HG03439 (cell line): ENCODE measurements around the gene LIMK1.

Source experiments
- ATAC-seq: cut with Tn5 transposase; IDR thresholded peaks from one replicate; pipeline ENCODE4 v1.9.1; 2021; ENCODE audit warnings: mild to moderate bottlenecking, moderate library complexity; ENCODE audit not compliant: unreplicated experiment

Gene LIMK1

DNA sequence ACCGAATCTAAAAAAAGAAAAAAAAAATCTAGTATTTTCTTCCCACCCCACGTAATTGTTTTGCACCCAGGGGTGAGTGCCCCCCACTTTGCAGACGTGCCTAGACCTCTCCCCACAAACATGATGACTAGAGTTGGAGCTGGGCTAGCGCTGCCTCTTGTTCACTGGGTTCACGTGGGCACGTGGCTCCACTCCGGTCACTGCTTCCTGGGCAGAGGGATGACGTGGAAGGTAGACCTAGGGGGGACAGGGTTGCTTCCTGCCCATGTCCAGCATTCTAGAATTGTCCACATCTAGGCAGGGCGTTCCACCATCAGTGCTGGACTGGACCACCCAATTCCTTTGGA lies 861 bp upstream of the LIMK1 start:
- ATAC-seq: no peak

DNA sequence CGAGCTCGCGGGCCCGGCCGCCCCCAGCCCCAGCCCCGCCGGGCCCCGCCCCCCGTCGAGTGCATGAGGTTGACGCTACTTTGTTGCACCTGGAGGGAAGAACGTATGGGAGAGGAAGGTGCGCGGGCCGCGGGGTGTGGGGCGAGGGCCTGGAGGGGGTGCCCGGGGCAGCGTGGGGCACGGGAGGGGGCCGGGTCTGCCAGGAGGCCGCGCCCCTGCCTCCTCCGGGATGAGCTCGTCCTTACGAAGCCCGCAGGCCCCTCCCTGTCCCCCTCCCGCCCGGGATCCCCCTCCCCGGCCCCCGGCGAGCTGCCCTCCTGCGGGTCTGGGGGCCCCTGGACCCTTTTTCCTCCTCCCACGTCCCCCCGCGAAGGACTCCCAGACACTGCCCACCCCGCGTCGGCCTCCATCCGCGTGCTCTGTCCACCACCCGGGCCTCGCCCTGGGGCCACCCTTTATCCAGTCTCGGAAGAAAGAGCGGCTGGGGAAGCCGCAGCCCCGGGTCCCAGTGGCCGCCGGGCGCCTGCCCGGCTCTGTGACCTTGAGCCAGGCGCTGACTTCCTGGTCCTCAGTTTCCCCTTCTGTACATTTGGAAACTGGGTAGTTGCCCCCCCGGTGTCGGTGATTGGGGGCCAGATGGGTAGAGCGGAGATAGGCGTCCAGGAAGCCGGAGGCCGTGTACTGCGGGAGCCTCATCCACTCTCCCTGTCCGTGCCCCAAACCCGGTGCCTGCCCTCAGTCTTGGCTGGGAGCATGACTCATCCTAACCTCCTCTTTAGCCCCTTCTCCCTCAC lies 521 bp downstream of the LIMK1 start:
- ATAC-seq: peak; percentile 33

DNA sequence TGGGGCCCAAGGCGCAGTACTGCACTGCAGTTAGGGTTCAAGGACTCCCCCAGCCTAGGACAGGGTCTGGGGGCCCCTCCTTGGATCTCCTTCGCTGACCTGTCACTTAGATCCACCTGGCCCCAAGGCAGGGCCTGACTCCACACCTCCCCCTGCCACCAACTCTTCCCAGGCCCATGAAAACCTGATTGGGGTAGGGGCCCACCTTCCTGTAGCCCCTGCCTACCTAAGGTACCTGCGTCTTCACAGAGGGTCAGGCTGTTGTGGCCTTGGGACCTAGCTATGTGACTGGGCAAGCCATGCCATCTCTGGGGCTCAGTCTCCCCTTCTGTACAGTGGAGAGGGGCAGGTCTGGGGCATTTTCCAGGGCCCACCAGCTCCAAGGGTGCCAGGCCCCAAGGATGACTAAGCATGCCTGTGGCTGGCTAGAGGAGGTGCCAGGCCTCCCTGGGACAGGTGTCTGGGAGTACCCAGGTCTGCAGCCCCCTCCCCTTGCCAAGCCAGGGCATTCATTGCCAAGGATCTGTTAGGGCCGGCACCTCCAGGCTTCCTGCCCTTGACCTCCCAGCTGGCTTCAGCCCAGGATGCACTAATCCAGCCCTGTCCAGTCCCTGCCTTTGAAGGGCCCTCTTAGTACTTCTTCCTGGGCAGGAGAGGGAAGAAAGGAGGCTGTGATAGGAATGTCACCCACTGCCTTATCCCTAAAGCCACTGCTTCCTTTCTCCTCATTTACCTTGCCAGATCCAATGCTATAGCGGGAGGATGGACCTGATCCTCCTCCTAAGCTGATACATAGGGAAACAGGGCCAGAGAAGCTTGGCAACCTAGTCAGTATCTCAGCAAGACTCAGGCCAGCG lies 1.3 kb downstream of the LIMK1 start:
- no peak for ATAC-seq

DNA sequence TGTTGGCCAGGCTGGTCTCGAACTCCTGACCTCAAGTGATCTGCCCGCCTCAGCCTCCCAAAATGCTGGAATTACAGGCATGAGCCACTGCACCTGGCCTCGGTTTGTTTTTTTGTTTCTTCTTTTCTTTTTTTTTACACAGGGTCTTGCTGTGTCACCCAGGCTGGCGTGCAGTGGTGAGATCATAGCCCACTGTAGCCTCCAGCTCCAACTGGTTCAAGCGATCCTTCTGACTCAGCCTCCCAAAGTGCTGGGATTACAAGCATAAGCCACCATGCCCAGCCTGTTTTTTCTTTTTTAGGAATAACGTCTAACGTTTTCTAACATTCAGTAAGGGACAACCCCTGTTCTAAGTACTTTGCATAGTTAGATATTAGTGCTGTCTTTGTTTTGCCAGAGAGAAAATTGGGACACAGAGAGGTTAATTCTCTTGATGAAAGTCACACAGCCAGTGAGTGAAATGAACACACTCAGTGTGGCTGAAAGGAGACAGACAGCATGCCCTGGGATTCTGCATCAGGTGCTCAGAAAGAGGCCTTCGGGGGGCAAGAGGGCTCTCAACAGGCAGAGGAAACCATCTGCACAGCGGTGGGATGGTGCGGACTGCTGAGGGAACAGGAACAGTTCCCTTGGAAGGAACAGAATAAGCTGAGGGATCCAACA lies 4.3 kb downstream of the LIMK1 start:
- ATAC-seq: no peak

DNA sequence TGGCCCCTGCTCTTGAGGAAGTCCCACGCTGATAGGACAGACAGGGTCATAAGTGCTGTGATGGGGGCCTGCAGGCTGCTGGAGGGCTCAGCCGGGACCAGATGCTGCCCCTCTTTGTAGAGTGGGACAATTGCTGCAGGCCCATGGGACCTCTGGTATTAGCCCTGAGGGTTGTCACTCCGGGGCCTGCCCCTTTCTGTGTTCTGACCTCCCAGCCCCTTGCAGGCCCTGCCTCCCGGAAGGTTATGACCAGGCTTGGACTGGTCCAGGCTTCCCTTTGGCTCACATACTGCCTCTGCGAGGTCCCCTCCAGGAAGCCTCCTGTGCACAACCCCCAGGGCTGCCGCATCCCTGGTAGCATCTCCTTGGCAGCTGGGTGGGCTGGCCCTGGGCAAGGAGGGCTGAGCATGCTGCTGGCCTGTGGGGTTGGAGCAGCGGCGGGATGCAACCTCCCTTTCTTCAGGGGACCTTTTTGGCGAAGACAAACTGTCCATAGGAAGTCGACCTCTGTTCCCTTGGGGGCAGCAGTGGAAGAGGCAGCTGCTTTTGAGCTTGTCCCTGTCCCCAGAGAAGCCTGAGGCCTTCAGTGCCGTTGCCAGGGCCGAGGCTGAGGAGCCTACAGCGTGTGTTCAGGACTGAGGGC lies 8.8 kb downstream of the LIMK1 start:
- no peak for ATAC-seq

DNA sequence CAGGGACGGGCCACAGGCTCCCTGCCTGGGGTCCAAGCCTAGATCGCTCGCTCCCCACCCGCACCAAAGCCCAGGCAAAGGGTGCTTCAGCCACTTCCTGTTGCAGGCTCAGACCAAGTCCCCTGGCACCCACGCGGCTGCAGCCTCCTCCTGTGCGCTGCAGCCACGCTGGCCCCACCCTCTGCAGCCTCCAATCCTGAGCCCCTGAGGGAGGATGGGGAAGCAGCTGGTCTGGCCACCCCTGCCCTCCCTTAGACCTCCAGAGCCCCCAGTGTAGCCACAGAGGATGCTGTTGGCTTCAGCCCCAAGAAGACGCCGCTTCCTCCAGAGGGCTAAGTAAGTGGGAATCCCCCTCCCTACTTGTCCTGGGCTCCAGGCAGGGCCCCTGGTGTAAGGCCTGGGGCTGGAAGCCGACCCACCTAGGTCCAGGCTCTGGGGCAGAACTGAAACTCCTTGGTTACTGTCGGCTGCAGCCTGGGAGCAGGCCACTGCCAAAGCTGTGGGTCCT lies 9.4 kb downstream of the LIMK1 start:
- ATAC-seq: peak; percentile 52

DNA sequence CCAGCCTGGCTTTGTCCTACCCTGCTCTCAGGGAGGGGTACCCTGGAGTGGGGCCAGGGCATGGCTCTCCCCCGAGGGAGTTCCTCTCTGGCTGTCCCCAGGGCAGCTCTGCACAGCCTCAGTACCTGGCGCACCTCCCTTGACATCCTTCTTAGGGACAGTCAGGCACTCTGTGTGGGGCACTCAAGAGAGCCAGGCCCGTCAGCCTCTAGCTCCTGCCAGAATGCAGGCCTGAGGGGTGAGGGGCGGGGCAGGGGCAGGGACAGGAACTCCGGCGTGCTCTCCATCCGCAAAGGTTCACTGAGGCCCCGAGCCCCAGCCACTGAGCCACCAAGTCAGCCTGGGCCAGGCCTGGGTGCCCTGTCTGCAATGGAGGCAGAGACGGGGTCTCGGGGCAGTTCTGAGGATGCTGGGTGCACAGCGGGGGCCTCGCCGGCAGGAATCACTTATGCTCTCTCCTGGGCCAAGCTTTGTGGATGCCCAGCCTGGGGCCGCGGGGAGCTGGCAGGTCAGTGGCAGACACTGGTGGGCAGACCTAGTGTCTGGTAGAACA lies 10.1 kb downstream of the LIMK1 start:
- ATAC-seq: peak; percentile 6

DNA sequence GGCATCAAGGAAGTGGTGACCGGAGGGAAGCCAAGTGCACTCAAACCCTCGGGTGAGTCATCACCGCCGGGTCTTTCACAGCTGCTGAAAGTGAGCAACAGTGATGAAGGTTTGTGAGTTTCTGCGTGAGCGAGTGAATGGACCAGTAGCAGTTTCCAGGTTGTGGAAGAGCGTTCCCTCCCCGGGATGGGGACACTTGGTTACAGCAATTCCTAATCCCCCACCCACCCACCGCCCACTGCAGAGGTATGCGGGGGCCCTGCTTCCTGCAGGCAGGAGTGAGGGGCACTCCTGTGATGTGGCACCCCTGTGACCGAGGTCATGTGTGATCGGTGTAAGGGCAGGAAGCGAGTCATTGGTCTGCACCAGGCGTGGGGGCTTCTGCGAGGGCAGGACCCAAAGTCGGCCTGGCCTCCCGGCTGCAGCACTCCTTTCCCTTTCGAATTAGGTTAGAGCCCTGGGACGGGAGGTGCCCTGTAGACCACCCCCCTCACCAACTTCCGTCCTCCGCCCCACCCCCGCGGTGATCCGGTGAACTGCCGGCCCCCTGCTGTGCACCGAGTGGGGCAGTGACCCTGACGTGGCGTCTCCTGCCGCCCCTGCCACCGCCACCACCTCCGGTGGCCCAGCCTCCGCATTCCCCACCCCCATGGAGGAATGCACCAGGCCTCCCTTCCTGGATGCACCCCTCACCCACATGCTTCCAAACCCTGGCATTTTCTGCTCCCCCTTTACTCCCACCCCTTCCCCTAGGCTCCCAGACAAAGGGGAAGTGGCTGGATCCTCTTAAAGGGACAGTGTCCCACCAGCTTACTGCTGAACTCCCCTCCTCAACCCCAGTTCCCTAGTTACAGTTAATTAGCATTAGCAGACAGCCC lies 10.9 kb downstream of the LIMK1 start:
- peak; percentile 52 for ATAC-seq

DNA sequence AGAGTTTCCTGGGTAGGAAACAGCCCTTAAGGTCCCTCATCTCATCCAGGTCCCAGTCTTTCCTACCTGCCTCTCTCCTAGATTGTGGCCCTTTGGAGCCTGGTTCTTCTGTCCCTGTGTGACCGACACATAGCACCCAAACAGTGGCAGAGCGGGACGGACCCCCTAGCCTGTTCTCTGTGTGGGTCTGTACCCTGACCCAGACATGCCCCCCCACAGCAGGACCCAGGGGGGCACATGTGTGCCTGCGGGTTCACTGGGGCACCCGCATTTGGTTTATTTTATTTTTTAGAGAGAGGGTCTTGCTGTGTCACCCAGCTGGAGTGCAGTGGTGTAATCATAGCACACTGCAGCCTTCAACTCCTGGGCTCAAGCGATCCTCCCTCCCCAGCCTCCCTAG lies 11.5 kb downstream of the LIMK1 start:
- ATAC-seq: no peak

DNA sequence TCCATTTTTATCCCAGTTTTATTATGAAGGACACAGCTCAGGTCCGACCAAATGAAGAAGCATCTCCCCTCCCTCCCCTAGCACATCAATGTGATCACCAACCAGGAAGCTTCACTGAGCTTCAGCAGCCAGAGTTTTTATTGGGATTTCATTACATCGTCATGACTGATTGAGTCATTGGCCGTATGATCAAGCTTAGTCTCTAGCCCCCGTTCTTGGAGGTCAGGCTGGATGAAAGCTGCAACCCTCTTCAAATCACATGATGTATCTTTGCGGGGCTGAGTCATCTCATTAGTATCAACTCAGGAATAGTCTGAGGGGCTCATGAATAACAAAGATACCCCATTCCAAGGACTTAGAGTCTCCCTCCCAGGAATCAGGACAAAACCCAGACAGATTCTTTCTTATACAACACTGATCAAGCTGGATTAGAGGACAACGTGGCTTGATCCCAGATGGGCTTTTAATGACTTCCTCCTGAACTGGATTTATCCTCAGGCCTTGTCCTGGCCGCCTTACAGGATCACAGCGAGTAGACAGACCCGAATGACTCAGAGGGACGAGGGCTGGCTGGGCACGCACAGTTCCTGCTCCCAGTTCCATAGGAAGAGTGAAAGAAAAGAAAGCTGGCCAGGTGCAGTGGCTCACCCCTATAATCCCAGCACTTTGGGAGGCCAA lies 14.5 kb downstream of the LIMK1 start:
- no peak for ATAC-seq

DNA sequence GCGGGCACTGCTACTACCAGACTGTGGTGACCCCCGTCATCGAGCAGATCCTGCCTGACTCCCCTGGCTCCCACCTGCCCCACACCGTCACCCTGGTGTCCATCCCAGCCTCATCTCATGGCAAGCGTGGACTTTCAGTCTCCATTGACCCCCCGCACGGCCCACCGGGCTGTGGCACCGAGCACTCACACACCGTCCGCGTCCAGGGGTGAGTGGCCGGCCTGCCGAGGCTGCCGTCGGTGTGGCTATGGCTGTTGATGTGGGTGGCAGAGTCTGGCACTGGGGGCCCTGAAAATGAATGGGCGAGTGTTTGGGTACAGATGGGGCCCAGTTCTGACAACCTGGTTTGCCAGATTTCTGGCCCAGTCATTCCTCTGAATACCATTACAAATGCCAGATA lies 15.4 kb downstream of the LIMK1 start:
- no peak for ATAC-seq

DNA sequence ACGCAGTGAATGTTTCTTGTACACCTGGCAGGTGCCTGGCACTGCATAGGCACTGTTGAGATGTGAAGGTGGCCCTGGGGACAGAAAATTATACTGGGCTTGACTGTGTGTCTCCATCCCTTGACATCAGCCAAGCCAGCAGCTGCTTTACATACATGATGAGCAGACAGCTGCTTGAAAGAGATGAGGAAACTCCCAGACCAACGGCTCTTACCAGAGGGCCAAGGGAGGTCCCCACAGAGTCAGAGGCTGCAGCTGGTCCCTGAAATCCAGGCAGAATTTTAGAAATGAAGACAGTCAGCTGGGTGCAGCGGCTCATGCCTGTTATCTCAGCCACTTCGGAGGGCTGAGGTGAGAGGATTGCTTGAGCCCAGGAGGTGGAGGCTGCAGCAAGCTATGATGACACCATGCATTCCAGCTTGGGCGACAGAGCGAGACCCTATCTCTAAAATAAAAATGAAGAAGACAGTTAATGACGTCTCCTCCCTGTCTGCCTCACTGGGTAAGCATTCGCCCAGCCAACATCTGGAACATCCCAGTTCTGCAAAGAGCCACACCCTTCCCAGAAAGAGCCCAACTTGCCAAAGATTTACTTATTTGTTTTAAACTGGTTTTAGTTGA lies 17.6 kb downstream of the LIMK1 start:
- ATAC-seq: peak; percentile 75

DNA sequence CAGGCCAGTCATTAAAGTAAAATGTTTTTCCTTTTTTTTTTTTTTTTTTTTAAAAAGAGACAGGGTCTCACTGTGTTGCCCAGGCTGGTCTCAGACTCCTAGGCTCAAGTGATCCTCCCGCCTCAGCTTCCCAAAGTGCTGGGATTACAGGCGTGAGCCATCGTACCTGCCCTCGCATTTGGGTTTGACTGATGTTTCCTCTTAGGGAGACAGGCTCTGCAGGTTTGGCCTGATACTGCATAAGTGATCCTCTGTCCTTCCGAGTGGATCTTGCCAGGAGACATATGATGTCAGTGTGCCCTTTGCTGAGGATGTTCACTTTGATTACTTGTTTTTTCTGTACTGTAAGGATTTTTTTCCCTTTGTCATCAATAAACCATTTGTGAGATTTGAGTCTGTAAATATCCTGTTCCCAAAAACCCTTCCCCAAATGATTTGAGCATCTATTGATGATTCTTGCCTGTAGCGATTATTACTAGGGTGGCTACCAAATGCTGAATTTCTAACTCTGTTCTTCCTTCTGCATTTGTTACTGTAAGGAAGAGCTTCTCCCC lies 19.7 kb downstream of the LIMK1 start:
- ATAC-seq: no peak

DNA sequence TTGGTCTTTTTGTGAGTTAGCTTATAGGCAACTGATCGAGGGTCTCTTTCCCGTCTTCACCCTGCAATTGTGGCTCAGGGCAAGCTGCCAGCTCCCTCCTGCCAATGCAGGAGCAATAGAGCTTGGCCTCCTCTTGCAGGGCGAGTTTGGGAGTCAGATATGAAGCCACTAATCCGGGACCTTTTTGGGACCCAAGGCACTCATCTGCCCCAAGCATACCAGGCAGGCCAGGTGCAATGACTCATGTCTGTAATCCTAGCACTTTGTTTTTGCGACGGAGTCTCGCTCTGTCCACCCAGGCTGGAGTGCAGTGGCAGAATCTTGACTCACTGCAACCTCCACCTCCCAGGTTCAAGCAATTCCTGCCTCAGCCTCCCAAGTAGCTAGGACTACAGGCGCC lies 21.1 kb downstream of the LIMK1 start:
- ATAC-seq: no peak

DNA sequence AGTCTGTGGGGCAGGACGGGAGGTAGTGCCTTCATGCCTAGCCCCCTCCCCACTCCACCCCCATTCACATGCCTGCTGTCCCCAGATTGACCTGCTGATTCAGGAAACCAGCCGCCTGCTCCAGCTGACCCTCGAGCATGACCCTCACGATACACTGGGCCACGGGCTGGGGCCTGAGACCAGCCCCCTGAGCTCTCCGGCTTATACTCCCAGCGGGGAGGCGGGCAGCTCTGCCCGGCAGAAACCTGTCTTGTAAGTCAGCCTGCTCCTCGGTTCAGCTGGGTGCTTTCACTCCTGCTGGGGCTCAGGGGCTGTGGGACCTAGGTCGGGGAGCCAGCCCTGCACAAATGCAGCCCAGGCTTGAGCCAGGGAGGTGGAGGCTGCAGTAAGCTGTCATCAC lies 22.4 kb downstream of the LIMK1 start:
- no peak for ATAC-seq

DNA sequence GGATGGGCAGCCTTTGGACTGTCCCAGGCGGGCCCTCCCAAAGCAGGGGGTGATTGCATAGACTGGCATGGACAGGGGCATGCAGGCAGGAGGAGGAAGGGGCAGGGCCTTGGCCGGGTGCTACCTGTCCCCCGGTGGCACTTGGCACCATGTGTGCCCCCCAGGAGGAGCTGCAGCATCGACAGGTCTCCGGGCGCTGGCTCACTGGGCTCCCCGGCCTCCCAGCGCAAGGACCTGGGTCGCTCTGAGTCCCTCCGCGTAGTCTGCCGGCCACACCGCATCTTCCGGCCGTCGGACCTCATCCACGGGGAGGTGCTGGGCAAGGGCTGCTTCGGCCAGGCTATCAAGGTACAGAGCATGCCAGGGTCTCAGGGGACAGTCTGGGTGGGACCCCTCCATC lies 23.2 kb downstream of the LIMK1 start:
- ATAC-seq: no peak

DNA sequence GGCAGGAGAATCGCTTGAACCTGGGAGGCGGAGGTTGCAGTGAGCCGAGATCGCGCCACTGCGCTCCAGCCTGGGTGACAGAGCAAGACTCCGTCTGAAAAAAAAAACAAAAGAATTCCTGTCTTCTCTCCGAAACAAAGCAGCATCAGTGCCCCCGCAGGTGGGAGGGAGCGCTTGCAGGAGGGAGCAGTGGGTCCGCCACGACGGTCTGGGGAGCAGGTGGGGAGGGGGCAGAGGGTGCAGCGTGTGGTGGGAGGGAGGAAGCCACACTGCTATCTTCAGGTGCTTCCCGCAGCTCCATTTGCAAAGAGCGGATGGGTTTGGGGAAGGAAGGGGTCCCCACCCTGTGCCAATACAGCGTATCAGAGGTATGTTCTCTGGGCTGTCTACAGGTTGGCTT lies 31.7 kb downstream of the LIMK1 start:
- ATAC-seq: no peak

DNA sequence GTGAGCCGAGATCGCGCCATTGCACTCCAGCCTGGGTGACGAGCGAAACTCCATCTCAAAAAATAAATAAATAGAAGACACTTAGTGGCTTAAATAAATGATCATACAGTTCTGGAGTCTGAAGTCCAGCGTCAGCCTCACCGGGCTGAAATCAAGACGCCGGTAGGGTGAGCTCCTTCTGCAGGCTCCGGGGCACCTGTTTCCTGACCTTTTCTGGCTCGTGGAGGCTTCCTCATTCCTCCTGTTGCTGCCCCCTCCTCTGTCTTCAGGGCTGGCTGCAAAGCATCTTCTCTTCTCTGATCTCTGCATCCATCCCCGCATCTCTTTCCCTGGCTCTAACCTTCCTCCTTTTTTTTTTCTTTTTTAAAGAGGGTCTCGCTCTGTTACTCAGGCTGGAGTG lies 32.8 kb downstream of the LIMK1 start:
- ATAC-seq: no peak

DNA sequence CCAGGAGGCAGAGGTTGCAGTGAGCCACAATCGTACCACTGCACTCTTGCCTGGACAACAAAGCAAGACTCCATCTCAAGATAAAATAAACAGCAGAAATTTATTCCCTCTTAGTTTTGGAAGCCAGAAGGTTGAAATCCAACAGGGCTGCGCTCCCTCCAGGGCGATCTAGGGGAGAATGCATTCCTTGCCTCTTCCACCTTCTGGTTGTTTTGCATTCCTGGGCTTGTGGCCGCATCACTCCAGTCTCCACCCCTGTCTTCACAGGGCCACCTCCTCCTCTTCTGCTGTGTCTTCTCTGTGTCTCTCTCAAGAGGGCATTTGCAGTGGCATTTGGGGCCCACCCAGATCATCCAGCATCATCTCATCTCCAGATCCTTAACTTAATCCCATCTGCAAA lies 36.2 kb downstream of the LIMK1 start:
- ATAC-seq: no peak
